OCI-LY7 (cell line): Measurements from ENCODE around the gene KAT6B. TPM values are rescaled to one million over a fixed set of nuclear protein-coding genes. Genes with fewer than 3 reads are reported as not detected.

ENCODE experiments used
- BruUV-seq: library from RNA; stranded (reverse); fragments of 400-500 nt; replicated peaks from 2 replicates; lab custom pipeline; 2021; lab: Mats Ljungman, UMichigan
- CTCF ChIA-PET: fragments of 300-600 bp; sonication (Branson Sonifier 250); formaldehyde crosslinking; loops from one replicate; lab custom pipeline; 2022; ENCODE audit warnings: antibody characterized with exemption; ENCODE audit not compliant: unreplicated experiment; lab: Charles Lee
- POLR2A ChIA-PET: fragments of 300-600 bp; sonication (Branson Sonifier 250); formaldehyde crosslinking; loops from one replicate; lab custom pipeline; 2022; ENCODE audit warnings: antibody characterized with exemption; lab: Charles Lee
- DNase-seq: peaks from one replicate; pipeline ENCODE4 v3.0.0-alpha.2; 2015; ENCODE audit warnings: low spot score
- H2AFZ ChIP-seq: fragments of 200-600 bp; sonication (generic), shearing (Covaris generic); 2 replicates; pipeline ENCODE4 v1.6.1; 2014; ENCODE audit warnings: mild to moderate bottlenecking, antibody characterized with exemption, low read length, moderate library complexity
- H3K27ac ChIP-seq: fragments of 200-600 bp; sonication (generic); 2 replicates; pipeline ENCODE4 v1.5.1; 2014; ENCODE audit warnings: mixed run types, low read depth, mild to moderate bottlenecking, moderate library complexity, low read length, inconsistent platforms; ENCODE audit not compliant: poor library complexity, severe bottlenecking
- H3K36me3 ChIP-seq: fragments of 200-600 bp; sonication (generic); 2 replicates; pipeline ENCODE4 v1.6.1; 2014; ENCODE audit warnings: mild to moderate bottlenecking, antibody characterized with exemption, low read length, moderate library complexity, mixed read lengths; ENCODE audit not compliant: insufficient read depth
- H3K4me1 ChIP-seq: fragments of 200-600 bp; sonication (generic); 2 replicates; pipeline ENCODE4 v1.5.1; 2014; ENCODE audit warnings: mild to moderate bottlenecking, low read length; ENCODE audit not compliant: insufficient read depth, poor library complexity, severe bottlenecking
- H3K4me2 ChIP-seq: fragments of 200-600 bp; sonication (generic); 2 replicates; pipeline ENCODE4 v1.6.1; 2014; ENCODE audit warnings: mild to moderate bottlenecking, low read length
- H3K4me3 ChIP-seq: fragments of 200-600 bp; sonication (generic); 2 replicates; pipeline ENCODE4 v1.5.1; 2014; ENCODE audit warnings: mild to moderate bottlenecking, low read depth, low read length; ENCODE audit not compliant: poor library complexity, severe bottlenecking
- H3K79me2 ChIP-seq: fragments of 200-600 bp; sonication (generic); 2 replicates; pipeline ENCODE4 v1.6.1; 2016; ENCODE audit warnings: low read depth, mild to moderate bottlenecking, low read length, moderate library complexity, mixed read lengths; ENCODE audit not compliant: insufficient read depth
- H3K9me2 ChIP-seq: fragments of 200-600 bp; sonication (generic); 2 replicates; pipeline ENCODE4 v1.6.1; 2016; ENCODE audit warnings: mild to moderate bottlenecking, low read length, mixed read lengths; ENCODE audit not compliant: insufficient read depth
- H3K9me3 ChIP-seq: fragments of 200-600 bp; sonication (generic); 2 replicates; pipeline ENCODE4 v1.6.1; 2014; ENCODE audit warnings: mild to moderate bottlenecking, mixed run types, low read length, mixed read lengths
- H4K20me1 ChIP-seq: fragments of 200-600 bp; sonication (generic); 2 replicates; pipeline ENCODE4 v1.6.1; 2014; ENCODE audit warnings: mild to moderate bottlenecking, antibody characterized with exemption, low read length, moderate library complexity, mixed read lengths; ENCODE audit not compliant: insufficient read depth
- EZH2phosphoT487 ChIP-seq: fragments of 200-600 bp; sonication (generic); IDR thresholded peaks from 2 replicates; pipeline ENCODE4 v1.6.1; 2018; ENCODE audit warnings: low read depth, borderline replicate concordance, mild to moderate bottlenecking, mixed run types, antibody characterized with exemption, low read length, moderate library complexity, mixed read lengths
- intact Hi-C: fragments of 100-400 bp; cut with micrococcal nuclease; formaldehyde crosslinking; loops from one replicate; pipeline ENCODE4 v1.10.0; 2022; ENCODE audit not compliant: unreplicated experiment
- total RNA-seq, 2 experiments: library from RNA; depleted of rRNA in 1 of 2; stranded (reverse); fragments of >200 nt in 1 of 2; shearing (Covaris generic) in 1 of 2; gene quantifications; 2 replicates each; pipeline ENCODE4 v1.2.3, GENCODE V29; 2014 to 2022
- TF ChIP-seq, protein P1 (sequence below): fragments of 200-600 bp; sonication (generic); conservative IDR thresholded peaks from 2 replicates; pipeline ENCODE4 v1.5.1; 2014; ENCODE audit warnings: mild to moderate bottlenecking, antibody characterized with exemption, low read length, moderate library complexity, mixed read lengths

Gene KAT6B
- total RNA-seq, 2 experiments from 2014 or later = 20.8 to 40.8 TPM

GRCh38 chr10:74993649-74994048 lies 167.2 kb downstream of the KAT6B start:
- no peak for DNase-seq
- Histone ChIP-seq H3K4me3 (no peak overlapping the region), H3K9me3 (no peaks in the 10 kb centered on the region), H3K36me3 (peaks cover 44% of the 10 kb centered on the region), H4K20me1 (no peaks in the 10 kb centered on the region), H3K4me1 (peaks cover 4% of the 10 kb centered on the region), H2AFZ (no peak overlapping the region), H3K4me2 (no peak overlapping the region), H3K27ac (no peak overlapping the region), H3K9me2 (no peaks in the 10 kb centered on the region), H3K79me2 (no peaks in the 10 kb centered on the region)
- CTCF ChIA-PET = no interaction called here
- BruUV-seq = no TSS peak
- TF ChIP-seq, protein P1, sequence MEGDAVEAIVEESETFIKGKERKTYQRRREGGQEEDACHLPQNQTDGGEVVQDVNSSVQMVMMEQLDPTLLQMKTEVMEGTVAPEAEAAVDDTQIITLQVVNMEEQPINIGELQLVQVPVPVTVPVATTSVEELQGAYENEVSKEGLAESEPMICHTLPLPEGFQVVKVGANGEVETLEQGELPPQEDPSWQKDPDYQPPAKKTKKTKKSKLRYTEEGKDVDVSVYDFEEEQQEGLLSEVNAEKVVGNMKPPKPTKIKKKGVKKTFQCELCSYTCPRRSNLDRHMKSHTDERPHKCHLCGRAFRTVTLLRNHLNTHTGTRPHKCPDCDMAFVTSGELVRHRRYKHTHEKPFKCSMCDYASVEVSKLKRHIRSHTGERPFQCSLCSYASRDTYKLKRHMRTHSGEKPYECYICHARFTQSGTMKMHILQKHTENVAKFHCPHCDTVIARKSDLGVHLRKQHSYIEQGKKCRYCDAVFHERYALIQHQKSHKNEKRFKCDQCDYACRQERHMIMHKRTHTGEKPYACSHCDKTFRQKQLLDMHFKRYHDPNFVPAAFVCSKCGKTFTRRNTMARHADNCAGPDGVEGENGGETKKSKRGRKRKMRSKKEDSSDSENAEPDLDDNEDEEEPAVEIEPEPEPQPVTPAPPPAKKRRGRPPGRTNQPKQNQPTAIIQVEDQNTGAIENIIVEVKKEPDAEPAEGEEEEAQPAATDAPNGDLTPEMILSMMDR = no peak
- intact Hi-C loops = no loop called here
- POLR2A ChIA-PET = no interaction called here

GRCh38 chr10:74994854-74995253 lies 168.5 kb downstream of the KAT6B start:
- intact Hi-C loops = no loop called here
- TF ChIP-seq, protein P1 = no peak
- TF ChIP-seq EZH2phosphoT487 = no peak
- no TSS peak for BruUV-seq

GRCh38 chr10:74995806-74996205 lies 169.4 kb downstream of the KAT6B start:
- no peak overlapping the region for H3K4me2 ChIP-seq
- peaks cover 34% of the 10 kb centered on the region for H3K36me3 ChIP-seq
- H3K27ac ChIP-seq = no peak overlapping the region
- no peaks in the 10 kb centered on the region for H3K79me2 ChIP-seq
- DNase-seq = no peak
- peaks cover 9% of the 10 kb centered on the region for H3K4me1 ChIP-seq
- intact Hi-C loops = no loop called here
- ChIA-PET POLR2A (no interaction called here), CTCF (no interaction called here)
- H3K9me3 ChIP-seq = no peaks in the 10 kb centered on the region
- no peak overlapping the region for H2AFZ ChIP-seq
- no peaks in the 10 kb centered on the region for H3K9me2 ChIP-seq
- no peaks in the 10 kb centered on the region for H4K20me1 ChIP-seq
- no peak for TF ChIP-seq EZH2phosphoT487
- TF ChIP-seq, protein P1 = no peak
- H3K4me3 ChIP-seq = no peak overlapping the region
- BruUV-seq = no TSS peak

More at GRCh38 chr10:74994854-74995253, 168.5 kb downstream of the KAT6B start:
- ChIA-PET POLR2A (no interaction called here), CTCF (no interaction called here)
- Histone ChIP-seq H3K79me2 (no peaks in the 10 kb centered on the region), H3K4me1 (no peaks in the 10 kb centered on the region), H3K27ac (no peak overlapping the region), H2AFZ (no peak overlapping the region), H3K9me2 (no peaks in the 10 kb centered on the region), H3K9me3 (no peaks in the 10 kb centered on the region), H3K4me2 (no peak overlapping the region), H3K36me3 (peaks cover 37% of the 10 kb centered on the region), H4K20me1 (no peaks in the 10 kb centered on the region), H3K4me3 (no peak overlapping the region)
- DNase-seq = no peak
